Transverse colon (tissue), 3 donors: Measurements from ENCODE around the gene IL20.

Experiments
- CTCF ChIP-seq, 5 experiments: fragments of 200-600 bp in 3 of 5; fragments of 450-650 bp in 2 of 5; sonication (generic) in 3 of 5; IDR thresholded peaks; 1 replicate in 2 of 5; 2 replicates in 3 of 5; pipeline ENCODE4 v1.5.1; 2016 to 2017; ENCODE audit warnings: antibody characterized with exemption in 5 of 5, inconsistent platforms in 3 of 5, mild to moderate bottlenecking in 2 of 5, moderate library complexity in 1 of 5
- POLR2A ChIP-seq: fragments of 450-650 bp; IDR thresholded peaks from one replicate; pipeline ENCODE4 v1.6.1; 2016; ENCODE audit warnings: antibody characterized with exemption, mild to moderate bottlenecking, moderate library complexity

GRCh38 chr1:206899717-206900116 is 34.3 kb downstream of the IL20 start:
- TF ChIP-seq CTCF (IDR thresholded peaks at IDR 0.05) = no peak
- no peak for TF ChIP-seq POLR2A
